Measurements from ENCODE around the gene OVAAL. TPM values are rescaled to one million over a fixed set of nuclear protein-coding genes. Genes with fewer than 3 reads are reported as not detected.

Gene OVAAL
- total RNA-seq, 1 experiment from 2014 or later: not detected

DNA sequence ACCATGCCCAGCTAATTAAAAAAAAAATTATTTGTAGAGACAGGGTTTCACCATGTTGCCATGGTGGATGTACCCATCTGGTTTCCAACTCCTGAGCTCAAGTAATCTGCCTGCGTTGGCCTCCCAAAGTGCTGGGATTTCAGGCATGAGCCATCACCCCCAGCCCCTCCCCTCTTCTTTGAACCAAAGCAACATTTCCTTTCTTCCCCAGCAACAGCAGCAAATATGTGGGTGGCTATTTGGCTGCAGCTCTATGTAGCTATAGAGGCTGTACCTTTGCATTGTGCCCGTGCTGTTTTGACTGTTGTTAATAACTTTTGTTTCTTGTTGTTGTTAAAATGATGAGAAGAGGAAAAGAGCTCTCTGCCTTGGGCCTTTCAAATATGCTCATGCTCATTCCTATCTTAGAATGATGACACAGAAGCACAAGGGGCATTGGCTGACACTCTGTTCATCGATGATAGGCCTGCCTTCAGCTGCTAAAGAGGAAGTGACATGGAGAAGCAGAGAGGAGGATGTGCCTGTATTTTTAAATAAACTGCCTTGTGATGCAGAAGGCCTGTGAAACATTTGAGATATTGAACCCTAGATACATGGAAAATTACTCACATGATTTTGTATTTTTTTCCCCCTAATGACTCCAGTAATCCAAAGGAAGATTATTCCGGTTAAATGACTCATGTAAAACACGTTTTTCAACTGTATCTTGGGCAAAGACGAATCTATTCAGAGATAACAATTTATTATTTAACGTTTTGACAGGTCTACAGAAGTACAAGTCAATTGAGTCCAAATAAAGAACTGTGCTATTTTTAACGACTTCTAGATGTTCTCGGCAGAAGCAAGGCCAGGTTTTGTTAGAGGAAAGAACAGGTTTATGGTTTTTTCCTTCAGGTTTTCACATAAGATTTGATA lies 52.5 kb downstream of the OVAAL start:
- no TSS peak for BruUV-seq (replicated peaks)
- no peaks in the 10 kb centered on the region for H3K9me3 Mint-ChIP-seq (ENCODE audit: unreplicated experiment)
- no peaks in the 10 kb centered on the region for H3K36me3 Mint-ChIP-seq (ENCODE audit: insufficient read depth, unreplicated experiment)
- H3K27me3 Mint-ChIP-seq (ENCODE audit: insufficient read depth, unreplicated experiment): no peaks in the 10 kb centered on the region
- H3K27ac Mint-ChIP-seq (ENCODE audit: low read depth, unreplicated experiment): no peak overlapping the region
- TF ChIP-seq, protein P1, sequence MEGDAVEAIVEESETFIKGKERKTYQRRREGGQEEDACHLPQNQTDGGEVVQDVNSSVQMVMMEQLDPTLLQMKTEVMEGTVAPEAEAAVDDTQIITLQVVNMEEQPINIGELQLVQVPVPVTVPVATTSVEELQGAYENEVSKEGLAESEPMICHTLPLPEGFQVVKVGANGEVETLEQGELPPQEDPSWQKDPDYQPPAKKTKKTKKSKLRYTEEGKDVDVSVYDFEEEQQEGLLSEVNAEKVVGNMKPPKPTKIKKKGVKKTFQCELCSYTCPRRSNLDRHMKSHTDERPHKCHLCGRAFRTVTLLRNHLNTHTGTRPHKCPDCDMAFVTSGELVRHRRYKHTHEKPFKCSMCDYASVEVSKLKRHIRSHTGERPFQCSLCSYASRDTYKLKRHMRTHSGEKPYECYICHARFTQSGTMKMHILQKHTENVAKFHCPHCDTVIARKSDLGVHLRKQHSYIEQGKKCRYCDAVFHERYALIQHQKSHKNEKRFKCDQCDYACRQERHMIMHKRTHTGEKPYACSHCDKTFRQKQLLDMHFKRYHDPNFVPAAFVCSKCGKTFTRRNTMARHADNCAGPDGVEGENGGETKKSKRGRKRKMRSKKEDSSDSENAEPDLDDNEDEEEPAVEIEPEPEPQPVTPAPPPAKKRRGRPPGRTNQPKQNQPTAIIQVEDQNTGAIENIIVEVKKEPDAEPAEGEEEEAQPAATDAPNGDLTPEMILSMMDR (IDR thresholded peaks at IDR 0.05; ENCODE audit: unreplicated experiment): no peak
- no peaks in the 10 kb centered on the region for H3K4me1 Mint-ChIP-seq (ENCODE audit: insufficient read depth, unreplicated experiment)
- no peak for DNase-seq (ENCODE audit: unreplicated experiment)
- POLR2A ChIA-PET: interaction anchor here (0.6 to 2.2 kb wide), 5 partner anchors 20 to 426 kb away, joined by 3 to 9 read pairs (median 3); partner anchors contain the start of gene XPR1
- H3K4me3 Mint-ChIP-seq (ENCODE audit: unreplicated experiment): no peak overlapping the region
- CTCF ChIA-PET: interaction anchor here (0.6 to 3.3 kb wide), 5 partner anchors 20 to 566 kb away, joined by 3 to 12 read pairs (median 5); partner anchors contain the start of gene XPR1
- intact Hi-C loops (cut with micrococcal nuclease): no loop called here

DNA sequence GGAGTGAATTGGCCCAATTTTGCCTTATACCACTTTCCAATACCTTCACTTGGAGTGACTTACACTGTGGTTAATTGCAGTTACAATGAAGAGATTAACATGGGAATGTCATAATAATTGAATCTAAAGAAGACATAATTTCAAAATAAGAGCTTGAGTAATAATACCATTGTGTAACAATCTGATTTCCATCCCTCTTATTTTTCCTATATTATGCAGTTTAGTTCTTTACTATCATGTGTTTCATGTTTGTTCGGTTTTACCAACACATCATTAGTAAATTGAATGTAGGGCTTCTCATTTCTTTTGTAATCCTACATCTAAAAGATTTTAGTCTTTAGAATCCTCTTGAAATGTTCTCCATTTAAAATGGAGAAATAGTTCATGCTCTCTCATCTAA lies 53.9 kb downstream of the OVAAL start:
- no peak overlapping the region for H3K4me3 Mint-ChIP-seq (ENCODE audit: unreplicated experiment)
- H3K36me3 Mint-ChIP-seq (ENCODE audit: insufficient read depth, unreplicated experiment): no peaks in the 10 kb centered on the region
- DNase-seq (ENCODE audit: unreplicated experiment): peak; percentile 20
- H3K27me3 Mint-ChIP-seq (ENCODE audit: insufficient read depth, unreplicated experiment): no peaks in the 10 kb centered on the region
- TF ChIP-seq, protein P1 (IDR thresholded peaks at IDR 0.05; ENCODE audit: unreplicated experiment): no peak
- CTCF ChIA-PET: interaction anchor here (0.7 kb wide), 1 partner anchor 538 kb away, joined by 3 read pairs; no protein-coding TSS in a partner anchor
- no TSS peak for BruUV-seq (replicated peaks)
- H3K9me3 Mint-ChIP-seq (ENCODE audit: unreplicated experiment): no peaks in the 10 kb centered on the region
- no peaks in the 10 kb centered on the region for H3K4me1 Mint-ChIP-seq (ENCODE audit: insufficient read depth, unreplicated experiment)
- intact Hi-C loops (cut with micrococcal nuclease): no loop called here
- no peak overlapping the region for H3K27ac Mint-ChIP-seq (ENCODE audit: low read depth, unreplicated experiment)
- POLR2A ChIA-PET: interaction anchor here (0.6 to 1.3 kb wide), 4 partner anchors 9 to 117 kb away, joined by 3 to 8 read pairs (median 4); partner anchors contain the start of gene XPR1

DNA sequence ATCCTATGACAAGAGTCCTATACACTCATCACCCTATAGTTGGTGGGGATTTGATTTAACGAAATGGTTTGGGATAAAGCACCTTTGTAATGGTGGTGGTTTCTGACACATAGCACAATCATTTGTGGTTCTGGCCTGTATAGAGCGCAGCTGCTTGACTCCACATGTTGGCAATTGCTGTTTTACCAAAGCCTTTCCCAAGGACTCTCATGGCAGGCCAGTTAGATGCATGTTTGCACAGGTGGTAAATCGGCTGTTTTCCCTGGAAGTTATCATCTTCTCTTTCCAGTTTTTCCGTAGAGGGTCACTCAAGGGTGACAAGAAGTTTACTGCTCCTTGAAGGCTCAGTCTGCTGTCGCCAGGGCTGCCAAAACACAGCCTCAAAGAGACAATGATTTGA lies 56.0 kb downstream of the OVAAL start:
- no peaks in the 10 kb centered on the region for H3K9me3 Mint-ChIP-seq (ENCODE audit: unreplicated experiment)
- H3K27ac Mint-ChIP-seq (ENCODE audit: low read depth, unreplicated experiment): no peak overlapping the region
- H3K36me3 Mint-ChIP-seq (ENCODE audit: insufficient read depth, unreplicated experiment): no peaks in the 10 kb centered on the region
- ChIA-PET CTCF (interaction anchor here (0.6 kb wide), 1 partner anchor 30 kb away, joined by 4 read pairs; no protein-coding TSS in a partner anchor), POLR2A (no interaction called here)
- intact Hi-C loops (cut with micrococcal nuclease): no loop called here
- no peak overlapping the region for H3K4me3 Mint-ChIP-seq (ENCODE audit: unreplicated experiment)
- H3K4me1 Mint-ChIP-seq (ENCODE audit: insufficient read depth, unreplicated experiment): no peaks in the 10 kb centered on the region
- no peak for DNase-seq (ENCODE audit: unreplicated experiment)
- no TSS peak for BruUV-seq (replicated peaks)
- no peaks in the 10 kb centered on the region for H3K27me3 Mint-ChIP-seq (ENCODE audit: insufficient read depth, unreplicated experiment)
- TF ChIP-seq, protein P1 (IDR thresholded peaks at IDR 0.05; ENCODE audit: unreplicated experiment): no peak

DNA sequence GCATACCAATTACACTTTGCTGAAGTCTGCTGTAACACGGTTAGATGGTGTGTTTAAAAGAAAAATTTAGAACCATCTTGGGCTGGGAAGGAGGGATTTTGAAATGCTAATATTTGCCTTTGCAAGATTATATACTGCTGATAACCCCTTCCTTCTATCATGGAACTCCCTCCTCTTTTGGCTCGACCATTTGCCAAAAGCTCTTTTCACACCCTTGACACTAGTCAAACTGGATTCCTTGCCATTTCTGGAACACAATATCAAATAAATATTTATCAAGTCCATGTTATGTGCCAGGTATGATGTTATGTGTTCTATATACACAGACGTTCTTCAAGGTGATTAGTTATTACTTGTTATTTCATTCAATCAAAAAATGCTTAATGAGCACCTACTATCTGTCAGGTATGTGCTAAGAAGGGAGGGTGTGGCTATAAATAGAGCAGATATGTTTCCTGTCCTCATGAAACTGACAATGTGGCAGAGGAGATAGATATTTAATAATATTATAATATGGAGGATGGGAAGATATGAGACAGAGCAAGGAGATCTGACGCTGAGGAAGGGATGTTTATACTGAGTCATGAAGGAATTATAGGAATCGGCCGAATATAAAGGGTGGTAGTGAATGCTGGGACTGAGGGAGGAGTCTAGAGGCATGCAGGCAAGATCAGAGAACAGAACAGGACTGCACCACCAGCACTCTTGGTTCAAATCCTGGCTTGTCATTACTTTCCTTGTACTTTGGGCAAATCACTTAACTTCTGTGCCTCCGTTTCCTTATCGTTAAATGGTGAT lies 56.9 kb downstream of the OVAAL start:
- H3K27me3 Mint-ChIP-seq (ENCODE audit: insufficient read depth, unreplicated experiment): no peaks in the 10 kb centered on the region
- BruUV-seq (replicated peaks): no TSS peak
- no peak for DNase-seq (ENCODE audit: unreplicated experiment)
- intact Hi-C loops (cut with micrococcal nuclease): no loop called here
- POLR2A ChIA-PET: interaction anchor here (0.6 to 1.5 kb wide), 2 partner anchors 16 to 36 kb away, joined by 3 read pairs; no protein-coding TSS in a partner anchor
- H3K4me3 Mint-ChIP-seq (ENCODE audit: unreplicated experiment): no peak overlapping the region
- no peaks in the 10 kb centered on the region for H3K36me3 Mint-ChIP-seq (ENCODE audit: insufficient read depth, unreplicated experiment)
- no peaks in the 10 kb centered on the region for H3K4me1 Mint-ChIP-seq (ENCODE audit: insufficient read depth, unreplicated experiment)
- no peak overlapping the region for H3K27ac Mint-ChIP-seq (ENCODE audit: low read depth, unreplicated experiment)
- CTCF ChIA-PET: interaction anchor here (0.5 to 0.6 kb wide), 2 partner anchors 171 to 233 kb away, joined by 3 to 4 read pairs; no protein-coding TSS in a partner anchor
- TF ChIP-seq, protein P1 (IDR thresholded peaks at IDR 0.05; ENCODE audit: unreplicated experiment): no peak
- no peaks in the 10 kb centered on the region for H3K9me3 Mint-ChIP-seq (ENCODE audit: unreplicated experiment)

Measured in MCF 10A (cell line).